ENCODE measurements around the gene MGRN1.

MGRN1 gene

DNA sequence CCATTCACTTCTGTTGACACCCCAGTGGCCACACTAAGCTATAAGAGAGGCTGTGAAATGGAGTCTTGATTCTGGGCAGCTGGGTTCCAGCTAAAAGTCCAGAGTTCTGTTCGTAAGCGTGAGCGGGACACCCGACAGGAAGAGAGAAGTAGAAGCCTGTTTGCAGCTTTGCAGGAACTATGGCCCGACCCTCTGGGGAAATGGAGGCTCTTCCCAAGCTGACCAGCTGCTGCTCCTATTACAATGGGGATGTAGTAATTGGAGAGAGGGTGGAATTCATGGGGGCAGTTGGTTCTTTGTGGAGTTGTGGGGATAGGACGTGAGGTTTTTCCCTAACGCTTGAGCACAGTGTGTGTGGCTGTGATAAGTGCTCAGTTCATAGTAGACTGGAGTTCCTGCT, 38.3 kb upstream of the MGRN1 start:
- TF ChIP-seq, protein P1, sequence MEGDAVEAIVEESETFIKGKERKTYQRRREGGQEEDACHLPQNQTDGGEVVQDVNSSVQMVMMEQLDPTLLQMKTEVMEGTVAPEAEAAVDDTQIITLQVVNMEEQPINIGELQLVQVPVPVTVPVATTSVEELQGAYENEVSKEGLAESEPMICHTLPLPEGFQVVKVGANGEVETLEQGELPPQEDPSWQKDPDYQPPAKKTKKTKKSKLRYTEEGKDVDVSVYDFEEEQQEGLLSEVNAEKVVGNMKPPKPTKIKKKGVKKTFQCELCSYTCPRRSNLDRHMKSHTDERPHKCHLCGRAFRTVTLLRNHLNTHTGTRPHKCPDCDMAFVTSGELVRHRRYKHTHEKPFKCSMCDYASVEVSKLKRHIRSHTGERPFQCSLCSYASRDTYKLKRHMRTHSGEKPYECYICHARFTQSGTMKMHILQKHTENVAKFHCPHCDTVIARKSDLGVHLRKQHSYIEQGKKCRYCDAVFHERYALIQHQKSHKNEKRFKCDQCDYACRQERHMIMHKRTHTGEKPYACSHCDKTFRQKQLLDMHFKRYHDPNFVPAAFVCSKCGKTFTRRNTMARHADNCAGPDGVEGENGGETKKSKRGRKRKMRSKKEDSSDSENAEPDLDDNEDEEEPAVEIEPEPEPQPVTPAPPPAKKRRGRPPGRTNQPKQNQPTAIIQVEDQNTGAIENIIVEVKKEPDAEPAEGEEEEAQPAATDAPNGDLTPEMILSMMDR (IDR thresholded peaks at IDR 0.05; ENCODE audit: low read length, missing control alignments): no peak
- H3K4me3 ChIP-seq (replicated peaks; ENCODE audit: low read depth, low read length): no peak overlapping the region
- no peak for DNase-seq (ENCODE audit: low read depth)

DNA sequence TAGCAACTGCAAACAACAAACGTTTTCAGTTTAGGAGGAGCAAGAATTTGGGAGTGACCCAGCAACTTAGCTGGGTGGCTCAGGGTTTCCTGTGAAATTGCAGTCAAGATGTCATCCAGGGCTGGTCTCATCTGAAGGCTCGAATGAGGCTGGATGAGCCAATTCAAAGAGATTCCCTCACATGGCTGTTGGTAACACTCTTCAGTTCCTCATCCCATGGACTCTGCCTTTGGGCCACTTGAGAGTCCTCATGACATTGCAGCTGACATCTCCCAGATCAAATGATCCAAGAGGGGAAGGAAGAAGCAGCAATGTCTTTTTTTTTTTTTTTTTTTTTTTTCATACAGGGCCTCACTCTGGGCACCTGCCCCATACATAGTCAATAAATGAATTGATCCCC, 36.2 kb upstream of the MGRN1 start:
- TF ChIP-seq, protein P1 (IDR thresholded peaks at IDR 0.05; ENCODE audit: low read length, missing control alignments): no peak
- no peak overlapping the region for H3K4me3 ChIP-seq (replicated peaks; ENCODE audit: low read depth, low read length)
- DNase-seq (ENCODE audit: low read depth): no peak

DNA sequence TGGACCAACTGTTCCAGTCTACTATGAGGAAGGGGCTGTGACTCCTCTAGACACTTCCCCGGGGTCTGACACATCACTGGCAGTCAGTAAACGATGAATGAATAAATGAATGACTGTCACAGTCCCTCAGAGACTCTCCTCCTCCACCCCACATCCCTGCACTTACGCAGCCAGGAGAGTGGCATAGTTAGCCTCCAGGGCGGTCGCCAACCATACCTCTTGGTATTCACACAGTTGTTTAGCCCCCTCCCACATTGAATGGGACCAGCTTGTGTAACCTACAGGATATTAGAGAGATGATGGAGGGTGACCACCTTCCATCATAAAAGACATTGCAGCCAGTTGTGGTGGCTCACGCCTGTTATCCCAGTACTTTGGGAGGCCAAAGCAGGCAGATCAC, 35.7 kb upstream of the MGRN1 start:
- DNase-seq (ENCODE audit: low read depth): no peak
- TF ChIP-seq, protein P1 (IDR thresholded peaks at IDR 0.05; ENCODE audit: low read length, missing control alignments): no peak

DNA sequence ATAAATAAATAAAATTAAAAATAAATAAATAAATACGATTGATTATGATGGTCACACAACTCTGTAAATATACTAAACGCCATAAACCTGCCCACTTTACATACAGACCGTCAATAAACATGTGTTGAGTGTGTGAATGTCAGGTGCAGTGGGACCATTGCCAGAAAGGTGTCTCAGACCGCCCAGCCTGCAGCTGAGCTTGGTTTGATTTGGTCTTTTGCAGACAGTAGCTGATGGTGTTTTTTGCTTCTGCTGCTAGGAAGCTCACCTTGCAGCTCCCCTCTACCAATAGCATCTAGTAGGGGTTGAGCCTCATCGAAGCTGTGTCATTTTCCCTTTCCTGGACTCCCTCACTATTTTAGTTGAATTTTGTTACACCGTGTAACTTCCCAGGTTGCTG, 33.4 kb upstream of the MGRN1 start:
- H3K4me3 ChIP-seq (replicated peaks; ENCODE audit: low read depth, low read length): no peak overlapping the region
- DNase-seq (ENCODE audit: low read depth): no peak
- TF ChIP-seq, protein P1 (IDR thresholded peaks at IDR 0.05; ENCODE audit: low read length, missing control alignments): no peak

More for the DNA sequence above, 35.7 kb upstream of the MGRN1 start:
- no peak overlapping the region for H3K4me3 ChIP-seq (replicated peaks; ENCODE audit: low read depth, low read length)

DNA sequence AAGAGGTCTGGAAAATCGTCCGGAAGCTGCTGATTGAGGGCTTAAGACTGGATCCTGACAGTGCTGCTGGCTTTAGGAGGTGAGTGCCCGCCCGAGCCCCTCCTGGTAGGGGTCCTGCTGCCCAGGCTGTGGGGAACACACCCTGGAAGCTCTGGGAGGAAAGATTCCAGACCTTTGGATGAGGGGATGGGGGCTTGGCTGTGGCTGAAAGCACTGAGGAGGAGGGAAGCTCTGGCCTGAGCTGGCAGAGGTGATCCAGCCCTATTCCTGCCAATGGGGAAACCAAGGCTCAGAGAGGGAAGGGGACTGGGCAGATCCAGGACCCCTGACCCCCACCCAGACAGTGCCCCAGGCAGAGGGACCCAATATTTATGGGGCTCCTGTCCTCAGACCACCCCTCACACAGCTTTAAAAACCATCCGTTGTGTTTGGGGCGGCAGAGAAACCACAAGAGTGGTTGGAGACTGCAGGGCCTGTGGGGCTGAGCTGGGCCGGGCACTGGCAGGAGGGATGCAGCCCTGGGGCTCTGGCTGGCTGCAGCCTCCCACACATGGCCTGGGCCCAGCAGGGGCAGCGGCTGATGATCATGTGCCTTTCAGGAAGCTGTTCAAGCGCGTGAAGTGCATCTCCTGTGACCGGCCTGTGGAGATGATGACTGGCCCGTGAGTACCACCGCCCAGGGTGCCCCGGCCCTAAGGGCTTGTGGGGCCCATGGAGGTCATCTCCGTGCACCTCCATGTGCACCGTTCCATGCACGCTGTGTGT, 32.7 kb upstream of the MGRN1 start:
- TF ChIP-seq, protein P1 (IDR thresholded peaks at IDR 0.05; ENCODE audit: low read length, missing control alignments): no peak
- H3K4me3 ChIP-seq (replicated peaks; ENCODE audit: low read depth, low read length): no peak overlapping the region
- no peak for DNase-seq (ENCODE audit: low read depth)

DNA sequence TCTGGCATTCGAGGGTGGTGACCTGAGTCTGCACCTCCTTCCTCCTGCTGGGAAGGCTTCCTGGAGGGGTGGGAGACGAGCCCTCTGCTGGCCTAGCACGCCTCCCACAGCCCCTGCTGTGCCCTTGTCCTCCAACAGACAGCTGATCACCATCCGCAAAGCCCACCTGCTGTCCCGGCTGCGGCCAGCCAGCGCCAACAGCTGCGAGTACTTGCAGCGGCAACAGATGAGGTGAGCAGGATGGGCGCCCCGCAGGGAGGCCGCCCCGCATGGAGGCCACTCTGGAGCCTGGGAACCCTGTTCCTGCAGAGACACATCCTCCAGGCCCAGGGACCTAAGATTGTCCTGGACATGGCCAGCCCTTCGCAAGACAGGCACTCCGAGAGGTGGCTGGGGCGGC, 31.5 kb upstream of the MGRN1 start:
- no peak for DNase-seq (ENCODE audit: low read depth)
- no peak overlapping the region for H3K4me3 ChIP-seq (replicated peaks; ENCODE audit: low read depth, low read length)
- TF ChIP-seq, protein P1 (IDR thresholded peaks at IDR 0.05; ENCODE audit: low read length, missing control alignments): no peak

Data from fibroblast of pulmonary artery (primary cell).